Neuronal stem cell (in vitro differentiated cells): ENCODE measurements around the gene TMEM114.

Source experiments
- DNase-seq: peaks from one replicate; pipeline ENCODE4 v3.0.0-alpha.2; 2013; ENCODE audit warnings: low spot score
- H2AFZ ChIP-seq: one replicate; pipeline ENCODE4 v1.6.1; 2013; ENCODE audit warnings: mild to moderate bottlenecking, low read length, inconsistent platforms
- H2AK5ac ChIP-seq: 2 replicates; pipeline ENCODE4 v1.6.1; 2013; ENCODE audit warnings: low read depth, mild to moderate bottlenecking, inconsistent platforms, low read length, moderate library complexity, mixed read lengths
- H2BK120ac ChIP-seq: 2 replicates; pipeline ENCODE4 v1.6.1; 2013; ENCODE audit warnings: low read depth, mild to moderate bottlenecking, inconsistent platforms, low read length, moderate library complexity, mixed read lengths
- H2BK12ac ChIP-seq: one replicate; pipeline ENCODE4 v1.6.1; 2013; ENCODE audit warnings: low read length, inconsistent platforms
- H2BK15ac ChIP-seq: 2 replicates; pipeline ENCODE4 v1.6.1; 2013; ENCODE audit warnings: mild to moderate bottlenecking, low read length, inconsistent platforms, mixed read lengths
- H2BK5ac ChIP-seq: one replicate; pipeline ENCODE4 v1.6.1; 2013; ENCODE audit warnings: inconsistent platforms, mild to moderate bottlenecking, low read length, moderate library complexity
- H3K14ac ChIP-seq: one replicate; pipeline ENCODE4 v1.6.1; 2013; ENCODE audit warnings: low read length, inconsistent platforms
- H3K18ac ChIP-seq: 2 replicates; pipeline ENCODE4 v1.6.1; 2013; ENCODE audit warnings: low read length, inconsistent platforms
- H3K23ac ChIP-seq: 2 replicates; pipeline ENCODE4 v1.6.1; 2013; ENCODE audit warnings: low read depth, mild to moderate bottlenecking, mixed read lengths, low read length, inconsistent platforms; ENCODE audit not compliant: poor library complexity
- H3K27ac ChIP-seq: replicated peaks from 3 replicates; pipeline ENCODE4 v1.5.1; 2013; ENCODE audit warnings: low read length, inconsistent platforms
- H3K27me3 ChIP-seq, 3 experiments: 2 replicates each; pipeline ENCODE4 v1.6.1; 2013; ENCODE audit warnings: low read length in 3 of 3, mild to moderate bottlenecking in 2 of 3, inconsistent platforms in 1 of 3, low read depth in 1 of 3, mixed read lengths in 1 of 3, moderate library complexity in 1 of 3; ENCODE audit not compliant: control insufficient read depth in 3 of 3, insufficient read depth in 3 of 3
- H3K36me3 ChIP-seq, 2 donors: replicated peaks in 1 of 2; 2 replicates each; pipeline ENCODE4 v1.6.1; 2013; ENCODE audit warnings: low read length in 2 of 2; ENCODE audit not compliant: control insufficient read depth in 2 of 2, insufficient read depth in 2 of 2
- H3K4ac ChIP-seq: 2 replicates; pipeline ENCODE4 v1.6.1; 2013; ENCODE audit warnings: inconsistent platforms, mild to moderate bottlenecking, low read length, moderate library complexity
- H3K4me1 ChIP-seq, 2 donors: 1 replicate in 1 of 2; 2 replicates in 1 of 2; pipeline ENCODE4 v1.6.1; 2013; ENCODE audit warnings: low read length in 2 of 2, low read depth in 1 of 2; ENCODE audit not compliant: control insufficient read depth in 2 of 2, insufficient read depth in 1 of 2
- H3K4me2 ChIP-seq: one replicate; pipeline ENCODE4 v1.6.1; 2013; ENCODE audit warnings: mild to moderate bottlenecking, low read length, inconsistent platforms; ENCODE audit not compliant: insufficient read depth, poor library complexity, severe bottlenecking
- H3K4me3 ChIP-seq, 2 donors: 2 replicates each; pipeline ENCODE4 v1.5.1; 2013; ENCODE audit warnings: low read length in 2 of 2, mild to moderate bottlenecking in 2 of 2, inconsistent platforms in 1 of 2, moderate library complexity in 1 of 2
- H3K79me1 ChIP-seq: one replicate; pipeline ENCODE4 v1.6.1; 2013; ENCODE audit warnings: low read depth, mild to moderate bottlenecking, inconsistent platforms, low read length, moderate library complexity
- H3K9ac ChIP-seq: one replicate; pipeline ENCODE4 v1.6.1; 2013; ENCODE audit warnings: mild to moderate bottlenecking, low read depth, low read length, inconsistent platforms; ENCODE audit not compliant: poor library complexity
- H3K9me3 ChIP-seq, 2 donors: replicated peaks in 1 of 2; 2 replicates each; pipeline versions ENCODE3 to v1.6.1; 2013; ENCODE audit warnings: low read length in 2 of 2, mild to moderate bottlenecking in 2 of 2, inconsistent platforms in 1 of 2, low read depth in 1 of 2, mixed read lengths in 1 of 2, moderate library complexity in 1 of 2; ENCODE audit not compliant: control insufficient read depth in 2 of 2, insufficient read depth in 1 of 2
- H4K8ac ChIP-seq: one replicate; pipeline ENCODE4 v1.6.1; 2013; ENCODE audit warnings: low read depth, mild to moderate bottlenecking, inconsistent platforms, low read length, moderate library complexity
- H4K91ac ChIP-seq: one replicate; pipeline ENCODE4 v1.6.1; 2013; ENCODE audit warnings: low read length, low read depth, mild to moderate bottlenecking, inconsistent platforms; ENCODE audit not compliant: poor library complexity
- WGBS, 2 donors: extraction: QIAGEN DNeasy Blood & Tissue Kit; methylation state at CpG; one replicate each; pipeline ENCODE4 v1.1.7; 2013; ENCODE audit warnings: missing lambda C conversion rate in 2 of 2, mixed read lengths in 1 of 2; ENCODE audit not compliant: insufficient read length in 2 of 2, insufficient replicate concordance in 1 of 2; ENCODE audit errors: extremely low coverage in 2 of 2; 5-methylcytosine and 5-hydroxymethylcytosine counted together

Gene TMEM114

GRCh38 chr16:8631818-8632465, 41.6 kb upstream of the TMEM114 start:
- no peak overlapping the region for H2AK5ac ChIP-seq
- DNase-seq, result no peak
- no peaks in the 10 kb centered on the region for H3K9me3 ChIP-seq
- no CpG with 5 or more reads among the region's 15 CpGs for WGBS, 2 donors
- H3K4me1 ChIP-seq, result peaks cover 1 to 4% of the 10 kb centered on the region in 2 donors
- H3K4me2 ChIP-seq, result no peak overlapping the region
- no peak overlapping the region for H2BK12ac ChIP-seq
- no peak overlapping the region for H3K9ac ChIP-seq
- no peak overlapping the region for H3K4ac ChIP-seq
- no peak overlapping the region for H4K8ac ChIP-seq
- H2AFZ ChIP-seq, result no peak overlapping the region
- H3K4me3 ChIP-seq, result no peak overlapping the region
- no peak overlapping the region for H2BK120ac ChIP-seq
- no peaks in the 10 kb centered on the region for H3K79me1 ChIP-seq
- H3K14ac ChIP-seq, result no peak overlapping the region
- H3K27ac ChIP-seq, result no peak overlapping the region
- H2BK15ac ChIP-seq, result no peak overlapping the region
- no peak overlapping the region for H4K91ac ChIP-seq
- no peaks in the 10 kb centered on the region for H3K27me3 ChIP-seq
- peaks cover 55 to 99% of the 10 kb centered on the region in 2 donors for H3K36me3 ChIP-seq
- no peak overlapping the region for H3K18ac ChIP-seq
- no peak overlapping the region for H3K23ac ChIP-seq
- no peak overlapping the region for H2BK5ac ChIP-seq

- H3K9ac ChIP-seq, result no peak overlapping the region
- no peak overlapping the region for H2AK5ac ChIP-seq
- no peak overlapping the region for H3K27ac ChIP-seq
- H3K9me3 ChIP-seq, result no peaks in the 10 kb centered on the region
- peaks cover 1 to 4% of the 10 kb centered on the region in 2 donors for H3K4me1 ChIP-seq
- no peaks in the 10 kb centered on the region for H3K27me3 ChIP-seq
- H3K36me3 ChIP-seq, result peaks cover 56 to 98% of the 10 kb centered on the region in 2 donors
- no peak overlapping the region for H2BK15ac ChIP-seq
- no peak overlapping the region for H3K18ac ChIP-seq
- H3K23ac ChIP-seq, result no peak overlapping the region
- no peak overlapping the region for H3K4ac ChIP-seq
- DNase-seq, result no peak
- no peak overlapping the region for H4K8ac ChIP-seq
- no peak overlapping the region for H2BK120ac ChIP-seq
- H2BK5ac ChIP-seq, result no peak overlapping the region
- no peak overlapping the region for H2BK12ac ChIP-seq
- H4K91ac ChIP-seq, result no peak overlapping the region
- no peak overlapping the region for H3K4me3 ChIP-seq
- no peak overlapping the region for H3K14ac ChIP-seq
- no peak overlapping the region for H3K4me2 ChIP-seq
- no CpG with 5 or more reads among the region's 9 CpGs for WGBS, 2 donors
- no peak overlapping the region for H2AFZ ChIP-seq
- no peaks in the 10 kb centered on the region for H3K79me1 ChIP-seq
Observed at GRCh38 chr16:8631373-8631772, 41.1 kb upstream of the TMEM114 start.

GRCh38 chr16:8630255-8630953, 40.1 kb upstream of the TMEM114 start:
- peaks cover 58 to 99% of the 10 kb centered on the region in 2 donors for H3K36me3 ChIP-seq
- H4K8ac ChIP-seq, result no peak overlapping the region
- no peak overlapping the region for H3K18ac ChIP-seq
- no peak overlapping the region for H2AK5ac ChIP-seq
- H3K23ac ChIP-seq, result no peak overlapping the region
- no peak overlapping the region for H4K91ac ChIP-seq
- no peak overlapping the region for H3K4me3 ChIP-seq
- WGBS, 2 donors, result no CpG with 5 or more reads among the region's 11 CpGs
- H2BK12ac ChIP-seq, result no peak overlapping the region
- no peaks in the 10 kb centered on the region for H3K27me3 ChIP-seq
- no peak overlapping the region for H3K27ac ChIP-seq
- H3K4me1 ChIP-seq, result peaks cover 1 to 4% of the 10 kb centered on the region in 2 donors
- H3K79me1 ChIP-seq, result peaks cover 2% of the 10 kb centered on the region
- H2BK5ac ChIP-seq, result no peak overlapping the region
- no peak overlapping the region for H3K4me2 ChIP-seq
- no peak overlapping the region for H2BK15ac ChIP-seq
- no peak overlapping the region for H3K14ac ChIP-seq
- H2BK120ac ChIP-seq, result no peak overlapping the region
- H3K9me3 ChIP-seq, result no peaks in the 10 kb centered on the region
- H2AFZ ChIP-seq, result no peak overlapping the region
- H3K4ac ChIP-seq, result no peak overlapping the region
- DNase-seq, result no peak
- peak overlapping the region; percentile 31 for H3K9ac ChIP-seq

- H3K4me2 ChIP-seq, result no peak overlapping the region
- H3K9me3 ChIP-seq, result no peaks in the 10 kb centered on the region
- no peak overlapping the region for H3K27ac ChIP-seq
- DNase-seq, result no peak
- H2BK15ac ChIP-seq, result no peak overlapping the region
- H2BK120ac ChIP-seq, result no peak overlapping the region
- no peak overlapping the region for H4K8ac ChIP-seq
- no peak overlapping the region for H2AFZ ChIP-seq
- no peak overlapping the region for H3K4ac ChIP-seq
- WGBS, 2 donors, result no CpG with 5 or more reads among the region's 16 CpGs
- no peak overlapping the region for H2BK5ac ChIP-seq
- no peaks in the 10 kb centered on the region for H3K27me3 ChIP-seq
- peaks cover 1 to 4% of the 10 kb centered on the region in 2 donors for H3K4me1 ChIP-seq
- H2AK5ac ChIP-seq, result no peak overlapping the region
- no peak overlapping the region for H3K18ac ChIP-seq
- peak overlapping the region; percentile 52 for H3K23ac ChIP-seq
- H3K14ac ChIP-seq, result no peak overlapping the region
- no peak overlapping the region for H3K4me3 ChIP-seq
- H3K36me3 ChIP-seq, result peaks cover 55 to 99% of the 10 kb centered on the region in 2 donors
- H3K79me1 ChIP-seq, result peaks cover 3% of the 10 kb centered on the region
- no peak overlapping the region for H4K91ac ChIP-seq
- H2BK12ac ChIP-seq, result no peak overlapping the region
- no peak overlapping the region for H3K9ac ChIP-seq
Observed at GRCh38 chr16:8628981-8629725, 38.8 kb upstream of the TMEM114 start.
